K562 (cell line): Measurements from ENCODE around the gene BCCIP. TPM values are rescaled to one million over a fixed set of nuclear protein-coding genes. Genes with fewer than 3 reads are reported as not detected.

Experiments
- ATAC-seq: fragments of 200-7000 bp; cut with Tn5 transposase; 3 replicates; pipeline ENCODE4 v1.9.1; 2020; ENCODE audit warnings: moderate library complexity
- BruUV-seq: library from RNA; stranded (reverse); fragments of 400-500 nt; replicated peaks from 2 replicates; lab custom pipeline; 2021; lab: Mats Ljungman, UMichigan
- CTCF ChIA-PET: fragments of 300-600 bp; formaldehyde crosslinking; extraction: SDS; loops from one replicate; lab custom pipeline; 2021; ENCODE audit warnings: low intra/inter-chr PET ratio; lab: Yijun Ruan, JAX
- POLR2A ChIA-PET: fragments of 300-600, 350-650 bp; sonication (Branson Sonifier 250); formaldehyde crosslinking; extraction: SDS; loops from one replicate; lab custom pipeline; 2021; ENCODE audit warnings: antibody characterized with exemption, inconsistent platforms; lab: Yijun Ruan, JAX
- DNase-seq, 4 experiments: peaks; one replicate each; pipeline versions ENCODE4 v3.0.0 to v3.0.0-alpha.2; 2011 to 2018; ENCODE audit warnings: low spot score in 3 of 4, mixed read lengths in 3 of 4; ENCODE audit errors: extremely low read depth in 1 of 4
- FAIRE-seq: peaks from 2 replicates; lab custom pipeline; 2011; peaks lifted over from hg19 to GRCh38; lab: Jason Lieb, UNC
- H2AFZ ChIP-seq: 2 replicates; pipeline ENCODE4 v1.6.0; 2011; ENCODE audit warnings: low read depth, low read length, control low read depth, inconsistent platforms
- H3K27ac ChIP-seq: fragments of 200-600 bp; 3 replicates; pipeline ENCODE4 v1.8.0; 2011; ENCODE audit warnings: low read depth, mild to moderate bottlenecking, control low read depth, inconsistent platforms, low read length, moderate library complexity, mixed read lengths; ENCODE audit errors: extremely low read depth
- H3K27me3 ChIP-seq, 2 experiments: fragments of 300-600 bp in 1 of 2; 2 replicates in 1 of 2; 3 replicates in 1 of 2; pipeline versions ENCODE4 v1.6.0 to v1.8.0; 2011; ENCODE audit warnings: inconsistent platforms in 2 of 2, low read length in 2 of 2, mild to moderate bottlenecking in 1 of 2, mixed read lengths in 1 of 2, moderate library complexity in 1 of 2; ENCODE audit not compliant: control insufficient read depth in 2 of 2, insufficient read depth in 2 of 2
- H3K36me3 ChIP-seq: fragments of 300-600 bp; 3 replicates; pipeline ENCODE4 v1.8.0; 2011; ENCODE audit warnings: mild to moderate bottlenecking, low read length, inconsistent platforms; ENCODE audit not compliant: control insufficient read depth, insufficient read depth
- H3K4me1 ChIP-seq, 2 experiments: fragments of 200-600 bp in 1 of 2; replicated peaks in 1 of 2; 2 replicates in 1 of 2; 3 replicates in 1 of 2; pipeline versions ENCODE4 v1.5.1 to v1.8.0; 2011; ENCODE audit warnings: inconsistent platforms in 2 of 2, low read length in 2 of 2, mild to moderate bottlenecking in 1 of 2, mixed read lengths in 1 of 2, moderate library complexity in 1 of 2; ENCODE audit not compliant: control insufficient read depth in 2 of 2, insufficient read depth in 2 of 2
- H3K4me2 ChIP-seq: 2 replicates; pipeline ENCODE4 v1.6.1; 2011; ENCODE audit warnings: low read length, control low read depth, inconsistent platforms, mixed read lengths; ENCODE audit not compliant: insufficient read depth
- H3K4me3 ChIP-seq: fragments of 200-600 bp; sonication (generic), shearing (Covaris generic); 2 replicates; pipeline ENCODE4 v1.5.1; 2016; ENCODE audit warnings: control low read depth, inconsistent platforms
- H3K79me2 ChIP-seq: fragments of 200-600 bp; 3 replicates; pipeline ENCODE4 v1.8.0; 2011; ENCODE audit warnings: low read length, inconsistent platforms; ENCODE audit not compliant: control insufficient read depth, insufficient read depth
- H3K9ac ChIP-seq, 2 experiments: 2 replicates each; pipeline versions ENCODE4 v1.6.0 to v1.6.1; 2011; ENCODE audit warnings: low read depth in 2 of 2, low read length in 2 of 2, control low read depth in 1 of 2, inconsistent platforms in 1 of 2, mild to moderate bottlenecking in 1 of 2, mixed read lengths in 1 of 2; ENCODE audit not compliant: insufficient read depth in 1 of 2
- H3K9me1 ChIP-seq: one replicate; pipeline ENCODE4 v1.6.0; 2011; ENCODE audit warnings: inconsistent platforms, mild to moderate bottlenecking, low read length, moderate library complexity; ENCODE audit not compliant: control insufficient read depth, insufficient read depth
- H3K9me3 ChIP-seq: replicated peaks from 2 replicates; pipeline ENCODE4 v1.5.1; 2011; ENCODE audit warnings: low read depth, low read length, inconsistent platforms; ENCODE audit not compliant: control insufficient read depth, insufficient read depth
- H4K20me1 ChIP-seq: replicated peaks from 2 replicates; pipeline ENCODE4 v1.6.1; 2011; ENCODE audit warnings: low read length, inconsistent platforms, mixed read lengths; ENCODE audit not compliant: control insufficient read depth, insufficient read depth
- FOSL1 ChIP-seq: fragments of 200-800 bp; sonication (Bioruptor generic); conservative IDR thresholded peaks from 2 replicates; pipeline ENCODE4 v1.6.1; 2016; ENCODE audit warnings: missing genetic modification characterization, missing compliant biosample characterization
- FOXP1 ChIP-seq: sonication (generic); formaldehyde crosslinking; IDR thresholded peaks from 2 replicates; pipeline ENCODE4 v1.8.0; 2022; ENCODE audit warnings: mild to moderate bottlenecking, missing genetic modification reagents
- HEY1 ChIP-seq: fragments of 250-450 bp; sonication (Bioruptor Pico); IDR thresholded peaks from 2 replicates; pipeline ENCODE4 v1.5.0; 2020; ENCODE audit warnings: mild to moderate bottlenecking, moderate library complexity, borderline replicate concordance
- HNRNPL ChIP-seq: fragments of 200-400 bp; formaldehyde crosslinking; IDR thresholded peaks from 2 replicates; pipeline ENCODE4 v1.6.1; 2017; ENCODE audit warnings: low read depth, mild to moderate bottlenecking, low read length
- JUND ChIP-seq, 2 experiments: IDR thresholded peaks; 2 replicates in 1 of 2; 3 replicates in 1 of 2; pipeline ENCODE4 v1.6.1; 2011; ENCODE audit warnings: borderline replicate concordance in 2 of 2, low read depth in 2 of 2, low read length in 2 of 2, improper control_type of control experiment in 1 of 2, missing biosample characterization in 1 of 2, missing genetic modification characterization in 1 of 2, missing genetic modification reagents in 1 of 2
- LCOR ChIP-seq: sonication (generic); formaldehyde crosslinking; IDR thresholded peaks from 2 replicates; pipeline ENCODE4 v1.8.0; 2022; ENCODE audit warnings: mild to moderate bottlenecking, missing genetic modification reagents
- MAFK ChIP-seq: IDR thresholded peaks from 2 replicates; pipeline ENCODE4 v1.6.1; 2011; ENCODE audit warnings: low read length, improper control_type of control experiment
- POLR3A ChIP-seq: IDR thresholded peaks from 2 replicates; pipeline ENCODE4 v1.6.1; 2011; ENCODE audit warnings: borderline replicate concordance, mild to moderate bottlenecking, moderate library complexity; ENCODE audit not compliant: insufficient read length, insufficient read depth; ENCODE audit errors: extremely low read depth
- RFX1 ChIP-seq: fragments of 450-650 bp; IDR thresholded peaks from 2 replicates; pipeline ENCODE4 v1.6.1; 2016; ENCODE audit warnings: mild to moderate bottlenecking, moderate library complexity
- SIN3A ChIP-seq, 2 experiments: fragments of 150-350 bp in 1 of 2; IDR thresholded peaks; 2 replicates each; pipeline ENCODE4 v1.6.1; 2011 to 2016; ENCODE audit warnings: borderline replicate concordance in 2 of 2, low read depth in 2 of 2, low read length in 2 of 2, mild to moderate bottlenecking in 2 of 2, moderate library complexity in 2 of 2; ENCODE audit not compliant: control insufficient read depth in 1 of 2
- SLC30A9 ChIP-seq: fragments of 250-450 bp; sonication (Bioruptor Pico); IDR thresholded peaks from 2 replicates; pipeline ENCODE4 v1.8.0; 2022; ENCODE audit warnings: mild to moderate bottlenecking, moderate library complexity
- SMAD2 ChIP-seq: fragments of 150-350 bp; IDR thresholded peaks from 2 replicates; pipeline ENCODE4 v1.6.1; 2014; ENCODE audit warnings: low read depth, mild to moderate bottlenecking, low read length
- ZNF830 ChIP-seq: fragments of 250-450 bp; sonication (Bioruptor Pico); IDR thresholded peaks from 2 replicates; pipeline ENCODE4 v1.5.0; 2021; ENCODE audit warnings: mild to moderate bottlenecking
- WGBS: fragments of 100-300 bp; shearing (Covaris generic); methylation state at CpG from one replicate; pipeline ENCODE4 v1.1.6; 2016; ENCODE audit warnings: low coverage, mixed read lengths; ENCODE audit not compliant: insufficient coverage; ENCODE audit errors: missing lambda C conversion rate; 5-methylcytosine and 5-hydroxymethylcytosine counted together
- in situ Hi-C: fragments of 300-500 bp; cut with MboI; formaldehyde crosslinking; loops from 4 replicates; pipeline ENCODE4 v1.15.0; 2018; ENCODE audit warnings: inconsistent platforms, mixed read lengths
- intact Hi-C: fragments of 100-400 bp; cut with micrococcal nuclease; formaldehyde crosslinking; loops from 2 replicates; pipeline ENCODE4 v1.14.2; 2022
- polyA plus RNA-seq, 8 experiments: library from polyadenylated mRNA; depleted of rRNA in 4 of 8; stranded (reverse) in 5 of 8; unstranded in 3 of 8; fragments of >200 nt; fragmentation: Nextera tagmentation in 2 of 8; fragmentation: Illumina TruSeq in 1 of 8; extraction: Ambion mirVana in 2 of 8; extraction: Trizol in 1 of 8; gene quantifications; 2 replicates each; pipeline versions ENCODE4 v1.2.1 to v1.2.3, GENCODE V29; 2011 to 2014; ENCODE audit warnings: inconsistent platforms in 1 of 8, missing spikeins in 1 of 8
- total RNA-seq, 7 experiments: library from RNA; depleted of rRNA in 6 of 7; stranded (reverse); fragments of >200 nt in 6 of 7; fragmentation: Illumina TruSeq in 2 of 7; extraction: Trizol in 2 of 7; gene quantifications; 2 replicates each; pipeline versions ENCODE4 v1.2.1 to v1.2.3, GENCODE V29; 2011 to 2021; ENCODE audit warnings: low replicate concordance in 1 of 7
- TF ChIP-seq, protein P1 (sequence below): IDR thresholded peaks from 2 replicates; pipeline ENCODE4 v1.6.1; 2014; ENCODE audit warnings: antibody characterized with exemption
- TF ChIP-seq, protein P2 (sequence below), 2 experiments: fragments of 150-350 bp in 1 of 2; IDR thresholded peaks; 2 replicates each; pipeline ENCODE4 v1.6.1; 2012 to 2016; ENCODE audit warnings: low read depth in 2 of 2, low read length in 2 of 2, mild to moderate bottlenecking in 1 of 2, moderate library complexity in 1 of 2

Gene BCCIP
- total and polyA plus RNA-seq, 9 of the 15 experiments (the other 6 are each of a cell fraction or from before 2014, with no cell fraction given): 95.1 to 204 (median 163) TPM

DNA sequence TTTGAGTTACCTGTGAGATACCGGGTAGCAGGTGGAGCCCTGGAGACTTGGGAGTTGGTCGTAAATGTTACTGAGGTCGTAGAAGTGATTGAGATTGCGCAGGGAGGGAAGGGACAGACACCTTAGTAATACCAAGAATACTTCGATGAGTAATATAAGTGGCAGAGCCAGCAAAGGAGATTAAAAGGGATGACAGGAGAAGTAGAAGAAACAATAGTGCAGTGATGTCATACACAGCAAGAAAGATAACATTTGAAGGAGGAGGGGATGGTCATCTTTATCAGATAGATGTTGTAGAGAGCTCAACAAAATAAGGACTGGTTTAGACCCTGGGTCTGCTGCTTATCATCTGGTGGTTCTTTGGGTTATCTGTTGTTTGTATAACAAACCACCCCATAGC, 5.0 kb downstream of the BCCIP start (continued):
- TF ChIP-seq RFX1 (no peak), FOSL1 (peak; percentile 60; the same call in 1 of the 2 replicates), POLR3A (no peak), JUND (IDR thresholded peaks at IDR 0.05; ENCODE audit: borderline replicate concordance, low read depth, low read length) (peak; percentile 24; the same call in 1 of the 2 replicates), JUND (tag; IDR thresholded peaks at IDR 0.05; ENCODE audit: borderline replicate concordance, low read depth, low read length) (peak; percentile 64; the same call in 1 of the 3 replicates), HNRNPL (no peak)

DNA sequence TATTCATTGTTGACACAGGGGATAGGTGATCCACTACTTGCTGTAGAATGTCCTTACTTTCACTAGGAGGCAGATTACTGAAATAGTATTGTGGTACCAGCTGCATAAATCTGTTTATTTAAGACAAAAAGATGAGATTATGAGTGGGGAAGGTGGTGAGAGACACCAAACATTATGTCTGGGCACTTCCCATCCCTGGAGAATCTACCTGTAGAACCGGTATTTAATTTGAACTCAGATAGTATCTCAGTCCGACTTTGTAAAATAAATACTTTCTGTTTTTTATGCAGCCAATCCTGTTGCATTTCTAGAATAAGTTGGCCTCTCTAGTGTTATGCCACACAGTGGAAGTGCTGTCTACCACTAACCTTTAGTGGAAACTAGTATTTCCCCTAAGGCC, 13.4 kb downstream of the BCCIP start:
- H3K79me2 ChIP-seq: no peaks in the 10 kb centered on the region
- H3K4me1 ChIP-seq: no peaks in the 10 kb centered on the region
- peaks cover 90% of the 10 kb centered on the region for H3K36me3 ChIP-seq
- CTCF ChIA-PET: no interaction called here
- FAIRE-seq: no peak
- H3K9me1 ChIP-seq: no peaks in the 10 kb centered on the region
- intact Hi-C loops (no loop called here), in situ Hi-C loops (no loop called here)
- POLR2A ChIA-PET: interaction anchor here (0.6 to 1.5 kb wide), 4 partner anchors 8 to 113 kb away, joined by 3 to 5 read pairs (median 3); no protein-coding TSS in a partner anchor
- ATAC-seq: no peak; the same call in 2 of the 3 replicates
- H4K20me1 ChIP-seq: 0 out of 2 replicates have a peak, but pooled peaks cover 4% of the 10 kb centered on the region
- no peaks in the 10 kb centered on the region for H3K27me3 ChIP-seq
- DNase-seq: no peak
- no peak overlapping the region for H2AFZ ChIP-seq
- H3K27ac ChIP-seq: no peak overlapping the region
- 77% methylated on average over 2 of the region's 2 CpGs for WGBS
- H3K9ac ChIP-seq: no peak overlapping the region
- no peaks in the 10 kb centered on the region for H3K9me3 ChIP-seq
- H3K4me3 ChIP-seq: no peak overlapping the region
- H3K4me2 ChIP-seq: no peak overlapping the region
- BruUV-seq: no TSS peak
- TF ChIP-seq ZNF830 (CRISPR knock-in tag) (no peak), FOXP1 (no peak), RFX1 (no peak), SLC30A9 (no peak), LCOR (no peak), HEY1 (CRISPR knock-in tag) (no peak), SIN3A (IDR thresholded peaks at IDR 0.05; ENCODE audit: borderline replicate concordance in 2 of 2, control insufficient read depth in 1 of 2, low read depth in 2 of 2, low read length in 2 of 2) (no peak), MAFK (no peak), SMAD2 (no peak)
- TF ChIP-seq, protein P1, sequence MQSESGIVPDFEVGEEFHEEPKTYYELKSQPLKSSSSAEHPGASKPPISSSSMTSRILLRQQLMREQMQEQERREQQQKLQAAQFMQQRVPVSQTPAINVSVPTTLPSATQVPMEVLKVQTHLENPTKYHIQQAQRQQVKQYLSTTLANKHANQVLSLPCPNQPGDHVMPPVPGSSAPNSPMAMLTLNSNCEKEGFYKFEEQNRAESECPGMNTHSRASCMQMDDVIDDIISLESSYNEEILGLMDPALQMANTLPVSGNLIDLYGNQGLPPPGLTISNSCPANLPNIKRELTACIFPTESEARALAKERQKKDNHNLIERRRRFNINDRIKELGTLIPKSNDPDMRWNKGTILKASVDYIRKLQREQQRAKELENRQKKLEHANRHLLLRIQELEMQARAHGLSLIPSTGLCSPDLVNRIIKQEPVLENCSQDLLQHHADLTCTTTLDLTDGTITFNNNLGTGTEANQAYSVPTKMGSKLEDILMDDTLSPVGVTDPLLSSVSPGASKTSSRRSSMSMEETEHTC: no peak
- TF ChIP-seq, protein P2, sequence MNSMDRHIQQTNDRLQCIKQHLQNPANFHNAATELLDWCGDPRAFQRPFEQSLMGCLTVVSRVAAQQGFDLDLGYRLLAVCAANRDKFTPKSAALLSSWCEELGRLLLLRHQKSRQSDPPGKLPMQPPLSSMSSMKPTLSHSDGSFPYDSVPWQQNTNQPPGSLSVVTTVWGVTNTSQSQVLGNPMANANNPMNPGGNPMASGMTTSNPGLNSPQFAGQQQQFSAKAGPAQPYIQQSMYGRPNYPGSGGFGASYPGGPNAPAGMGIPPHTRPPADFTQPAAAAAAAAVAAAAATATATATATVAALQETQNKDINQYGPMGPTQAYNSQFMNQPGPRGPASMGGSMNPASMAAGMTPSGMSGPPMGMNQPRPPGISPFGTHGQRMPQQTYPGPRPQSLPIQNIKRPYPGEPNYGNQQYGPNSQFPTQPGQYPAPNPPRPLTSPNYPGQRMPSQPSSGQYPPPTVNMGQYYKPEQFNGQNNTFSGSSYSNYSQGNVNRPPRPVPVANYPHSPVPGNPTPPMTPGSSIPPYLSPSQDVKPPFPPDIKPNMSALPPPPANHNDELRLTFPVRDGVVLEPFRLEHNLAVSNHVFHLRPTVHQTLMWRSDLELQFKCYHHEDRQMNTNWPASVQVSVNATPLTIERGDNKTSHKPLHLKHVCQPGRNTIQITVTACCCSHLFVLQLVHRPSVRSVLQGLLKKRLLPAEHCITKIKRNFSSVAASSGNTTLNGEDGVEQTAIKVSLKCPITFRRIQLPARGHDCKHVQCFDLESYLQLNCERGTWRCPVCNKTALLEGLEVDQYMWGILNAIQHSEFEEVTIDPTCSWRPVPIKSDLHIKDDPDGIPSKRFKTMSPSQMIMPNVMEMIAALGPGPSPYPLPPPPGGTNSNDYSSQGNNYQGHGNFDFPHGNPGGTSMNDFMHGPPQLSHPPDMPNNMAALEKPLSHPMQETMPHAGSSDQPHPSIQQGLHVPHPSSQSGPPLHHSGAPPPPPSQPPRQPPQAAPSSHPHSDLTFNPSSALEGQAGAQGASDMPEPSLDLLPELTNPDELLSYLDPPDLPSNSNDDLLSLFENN (IDR thresholded peaks at IDR 0.05; ENCODE audit: low read depth in 2 of 2, low read length in 2 of 2): no peak
